GM20000 (cell line): ENCODE data around the gene VWA8.

Experiments used
- DNase-seq: peaks from one replicate; pipeline ENCODE4 v3.0.0; 2012; ENCODE audit warnings: low spot score
- CTCF ChIP-seq: IDR thresholded peaks from 2 replicates; pipeline ENCODE4 v1.5.1; 2012; ENCODE audit warnings: mild to moderate bottlenecking, control low read depth; ENCODE audit errors: extremely low read depth, missing control alignments

The VWA8 gene

GRCh38 chr13:41568972-41569351 lies 391.9 kb downstream of the VWA8 start:
- DNase-seq, result no peak

GRCh38 chr13:41568143-41568971 lies 392.6 kb downstream of the VWA8 start:
- TF ChIP-seq CTCF, result no peak

More at GRCh38 chr13:41568972-41569351, 391.9 kb downstream of the VWA8 start:
- no peak for TF ChIP-seq CTCF

GRCh38 chr13:41567363-41567762 lies 393.5 kb downstream of the VWA8 start:
- TF ChIP-seq CTCF, result no peak

More at GRCh38 chr13:41568143-41568971, 392.6 kb downstream of the VWA8 start:
- DNase-seq, result no peak

GRCh38 chr13:41565846-41566245 lies 395.1 kb downstream of the VWA8 start:
- TF ChIP-seq CTCF, result no peak
- no peak for DNase-seq

More at GRCh38 chr13:41567363-41567762, 393.5 kb downstream of the VWA8 start:
- no peak for DNase-seq

- no peak for TF ChIP-seq CTCF
- no peak for DNase-seq
Measured at GRCh38 chr13:41565216-41565615, 395.7 kb downstream of the VWA8 start.

- DNase-seq, result no peak
Measured at GRCh38 chr13:41563984-41564365, 396.9 kb downstream of the VWA8 start.

More at GRCh38 chr13:41563984-41564365, 396.9 kb downstream of the VWA8 start:
- no peak for TF ChIP-seq CTCF
